ENCODE data around the gene TMEM171. TPM values are rescaled to one million over a fixed set of nuclear protein-coding genes. Genes with fewer than 3 reads are reported as not detected.

TMEM171 gene
- total and polyA plus RNA-seq, 2 donors (not counting 1 experiment from before 2014, with no cell fraction given): not detected

GRCh38 chr5:73114044-73114688 lies 6.2 kb upstream of the TMEM171 start:
- Mint-ChIP-seq H3K4me1 (no peaks in the 10 kb centered on the region), H3K9me3 (ENCODE audit: insufficient read depth) (peaks cover 3% of the 10 kb centered on the region), H3K27ac (no peak overlapping the region), H3K27me3 (peaks cover 52% of the 10 kb centered on the region), H3K4me3 (no peak overlapping the region)
- Histone ChIP-seq H3K27me3 (replicated peaks in 1 of 4; ENCODE audit: control extremely low read depth in 1 of 4, control insufficient read depth in 3 of 4, insufficient read depth in 4 of 4, low read length in 3 of 4) (peaks cover 0 to 19% (median 6%) of the 10 kb centered on the region in 4 experiments), H3K4me2 (replicated peaks; ENCODE audit: low read depth, low read length, poor library complexity, severe bottlenecking) (no peak overlapping the region), H3K27ac (ENCODE audit: low read length in 2 of 2) (no peak overlapping the region), H4K20me1 (ENCODE audit: control insufficient read depth, insufficient read depth, low read length, poor library complexity, severe bottlenecking) (no peaks in the 10 kb centered on the region), H3K36me3 (replicated peaks in 1 of 2; ENCODE audit: control extremely low read depth in 1 of 2, control insufficient read depth in 1 of 2, extremely low read depth in 1 of 2, insufficient read depth in 2 of 2, low read length in 1 of 2) (no peaks in the 10 kb centered on the region), H3K4me1 (ENCODE audit: control insufficient read depth in 2 of 2, insufficient read depth in 2 of 2, low read length in 2 of 2) (no peaks in the 10 kb centered on the region), H3K9ac (ENCODE audit: low read length) (no peak overlapping the region), H2AFZ (ENCODE audit: insufficient read depth, low read depth, low read length, poor library complexity, severe bottlenecking) (no peak overlapping the region), H3K4me3 (ENCODE audit: control extremely low read depth in 1 of 5, extremely low read depth in 1 of 5, insufficient read depth in 1 of 5, low read depth in 2 of 5, low read length in 4 of 5) (no peak overlapping the region), H3K9me3 (ENCODE audit: control extremely low read depth in 1 of 3, control insufficient read depth in 2 of 3, insufficient read depth in 1 of 3, low read length in 2 of 3) (peaks cover 0 to 3% (median 0%) of the 10 kb centered on the region in 3 donors), H3K79me2 (ENCODE audit: control insufficient read depth, insufficient read depth, low read length) (no peaks in the 10 kb centered on the region)
- WGBS (ENCODE audit: insufficient coverage): 88% methylated on average over 2 of the region's 3 CpGs
- ATAC-seq (ENCODE audit: low read depth) (no peak), DNase-seq (no peak)
- TF ChIP-seq CTCF (IDR thresholded peaks at IDR 0.05) (no peak), EZH2 (IDR thresholded peaks at IDR 0.05; ENCODE audit: borderline replicate concordance, insufficient read depth, low read depth, low read length, poor library complexity, severe bottlenecking) (no peak)
- POLR2A ChIA-PET: no interaction called here
- intact Hi-C loops (cut with micrococcal nuclease): no loop called here
- CTCF ChIA-PET: no interaction called here

GRCh38 chr5:73115399-73116051 lies 4.8 kb upstream of the TMEM171 start:
- WGBS (ENCODE audit: insufficient coverage): 67% methylated on average over 1 of the region's 4 CpGs

More at GRCh38 chr5:73115399-73116051, 4.8 kb upstream of the TMEM171 start:
- CTCF ChIA-PET: no interaction called here
- H3K27ac Mint-ChIP-seq: no peak overlapping the region
- Histone ChIP-seq H3K79me2 (ENCODE audit: control insufficient read depth, insufficient read depth, low read length) (no peaks in the 10 kb centered on the region), H3K4me3 (ENCODE audit: control extremely low read depth in 1 of 5, extremely low read depth in 1 of 5, insufficient read depth in 1 of 5, low read depth in 2 of 5, low read length in 4 of 5) (no peak overlapping the region), H3K27ac (ENCODE audit: low read length in 2 of 2) (no peak overlapping the region), H4K20me1 (ENCODE audit: control insufficient read depth, insufficient read depth, low read length, poor library complexity, severe bottlenecking) (no peaks in the 10 kb centered on the region), H3K27me3 (replicated peaks in 1 of 4; ENCODE audit: control extremely low read depth in 1 of 4, control insufficient read depth in 3 of 4, insufficient read depth in 4 of 4, low read length in 3 of 4) (peaks cover 0 to 27% (median 11%) of the 10 kb centered on the region in 4 experiments), H3K9ac (ENCODE audit: low read length) (no peak overlapping the region), H3K36me3 (replicated peaks in 1 of 2; ENCODE audit: control extremely low read depth in 1 of 2, control insufficient read depth in 1 of 2, extremely low read depth in 1 of 2, insufficient read depth in 2 of 2, low read length in 1 of 2) (no peaks in the 10 kb centered on the region), H2AFZ (ENCODE audit: insufficient read depth, low read depth, low read length, poor library complexity, severe bottlenecking) (no peak overlapping the region), H3K9me3 (ENCODE audit: control extremely low read depth in 1 of 3, control insufficient read depth in 2 of 3, insufficient read depth in 1 of 3, low read length in 2 of 3) (peaks cover 0 to 3% (median 0%) of the 10 kb centered on the region in 3 donors), H3K4me2 (replicated peaks; ENCODE audit: low read depth, low read length, poor library complexity, severe bottlenecking) (no peak overlapping the region), H3K4me1 (ENCODE audit: control insufficient read depth in 2 of 2, insufficient read depth in 2 of 2, low read length in 2 of 2) (no peaks in the 10 kb centered on the region)
- H3K4me1 Mint-ChIP-seq: peaks cover 5% of the 10 kb centered on the region
- ATAC-seq (ENCODE audit: low read depth) (no peak), DNase-seq (no peak)
- no peak overlapping the region for H3K4me3 Mint-ChIP-seq
- H3K9me3 Mint-ChIP-seq (ENCODE audit: insufficient read depth): peaks cover 3% of the 10 kb centered on the region
- peaks cover 53% of the 10 kb centered on the region for H3K27me3 Mint-ChIP-seq
- POLR2A ChIA-PET: no interaction called here
- intact Hi-C loops (cut with micrococcal nuclease): no loop called here
- TF ChIP-seq EZH2 (IDR thresholded peaks at IDR 0.05; ENCODE audit: borderline replicate concordance, insufficient read depth, low read depth, low read length, poor library complexity, severe bottlenecking) (no peak), CTCF (IDR thresholded peaks at IDR 0.05) (no peak)

Measured in B cell (primary cell).